ENCODE data around the gene ZNF526.
A peak's percentile ranks its signal among the peaks of the same experiment; 100 is the strongest.

The ZNF526 gene

GRCh38 chr19:42246922-42247639 is 27.0 kb downstream of the ZNF526 start:
- H4K8ac ChIP-seq (ENCODE audit: low read depth, low read length): no peak overlapping the region
- no peak overlapping the region for H3K4me3 ChIP-seq (ENCODE audit: low read length in 2 of 2)
- H3K14ac ChIP-seq (ENCODE audit: low read length): no peak overlapping the region
- H2AFZ ChIP-seq (ENCODE audit: low read length): no peak overlapping the region
- H2BK120ac ChIP-seq (ENCODE audit: low read depth, low read length): no peak overlapping the region
- no peak overlapping the region for H3K9ac ChIP-seq (ENCODE audit: low read depth, low read length, poor library complexity)
- peaks cover 23 to 42% of the 10 kb centered on the region in 2 donors for H3K36me3 ChIP-seq (replicated peaks in 1 of 2; ENCODE audit: control insufficient read depth in 2 of 2, insufficient read depth in 2 of 2, low read length in 2 of 2)
- no peaks in the 10 kb centered on the region for H3K27me3 ChIP-seq (ENCODE audit: control insufficient read depth in 3 of 3, insufficient read depth in 3 of 3, low read depth in 1 of 3, low read length in 3 of 3)
- H3K9me3 ChIP-seq (replicated peaks in 1 of 2; ENCODE audit: control insufficient read depth in 2 of 2, insufficient read depth in 1 of 2, low read depth in 1 of 2, low read length in 2 of 2): no peaks in the 10 kb centered on the region
- H3K4ac ChIP-seq (ENCODE audit: low read length): no peak overlapping the region
- H3K4me1 ChIP-seq (ENCODE audit: control insufficient read depth in 2 of 2, insufficient read depth in 1 of 2, low read depth in 1 of 2, low read length in 2 of 2): peaks cover 7 to 13% of the 10 kb centered on the region in 2 donors
- DNase-seq (ENCODE audit: low spot score): no peak
- H3K79me1 ChIP-seq (ENCODE audit: low read depth, low read length): peaks cover 29% of the 10 kb centered on the region
- no peak overlapping the region for H3K23ac ChIP-seq (ENCODE audit: low read depth, low read length, poor library complexity)
- H2BK12ac ChIP-seq (ENCODE audit: low read length): no peak overlapping the region
- H2BK15ac ChIP-seq (ENCODE audit: low read length): no peak overlapping the region
- no CpG with 5 or more reads among the region's 7 CpGs for WGBS, 2 donors (ENCODE audit: extremely low coverage in 2 of 2, insufficient read length in 2 of 2, insufficient replicate concordance in 1 of 2)
- H2BK5ac ChIP-seq (ENCODE audit: low read length): peak overlapping the region; percentile 66
- no peak overlapping the region for H3K27ac ChIP-seq (replicated peaks; ENCODE audit: low read length)
- no peak overlapping the region for H4K91ac ChIP-seq (ENCODE audit: low read depth, low read length, poor library complexity)
- H2AK5ac ChIP-seq (ENCODE audit: low read depth, low read length): no peak overlapping the region
- no peak overlapping the region for H3K18ac ChIP-seq (ENCODE audit: low read length)
- H3K4me2 ChIP-seq (ENCODE audit: insufficient read depth, low read length, poor library complexity, severe bottlenecking): no peak overlapping the region

GRCh38 chr19:42247640-42248199 is 27.6 kb downstream of the ZNF526 start:
- Histone ChIP-seq H3K4me1 (ENCODE audit: control insufficient read depth in 2 of 2, insufficient read depth in 1 of 2, low read depth in 1 of 2, low read length in 2 of 2) (peaks cover 12 to 17% of the 10 kb centered on the region in 2 donors), H3K9me3 (replicated peaks in 1 of 2; ENCODE audit: control insufficient read depth in 2 of 2, insufficient read depth in 1 of 2, low read depth in 1 of 2, low read length in 2 of 2) (no peaks in the 10 kb centered on the region)
- WGBS, 2 donors (ENCODE audit: extremely low coverage in 2 of 2, insufficient read length in 2 of 2, insufficient replicate concordance in 1 of 2): no CpG with 5 or more reads among the region's 6 CpGs

GRCh38 chr19:42248270-42249148 is 28.4 kb downstream of the ZNF526 start:
- Histone ChIP-seq H2BK5ac (ENCODE audit: low read length) (no peak overlapping the region), H3K27ac (replicated peaks; ENCODE audit: low read length) (no peak overlapping the region), H2BK12ac (ENCODE audit: low read length) (peak overlapping the region; percentile 22), H3K23ac (ENCODE audit: low read depth, low read length, poor library complexity) (peak overlapping the region; percentile 95), H4K8ac (ENCODE audit: low read depth, low read length) (no peak overlapping the region), H2AK5ac (ENCODE audit: low read depth, low read length) (no peak overlapping the region), H3K14ac (ENCODE audit: low read length) (no peak overlapping the region), H3K9ac (ENCODE audit: low read depth, low read length, poor library complexity) (no peak overlapping the region), H2BK15ac (ENCODE audit: low read length) (no peak overlapping the region), H3K4me2 (ENCODE audit: insufficient read depth, low read length, poor library complexity, severe bottlenecking) (no peak overlapping the region), H3K4me3 (ENCODE audit: low read length in 2 of 2) (no peak overlapping the region), H4K91ac (ENCODE audit: low read depth, low read length, poor library complexity) (no peak overlapping the region), H3K79me1 (ENCODE audit: low read depth, low read length) (peaks cover 38% of the 10 kb centered on the region), H2BK120ac (ENCODE audit: low read depth, low read length) (peak overlapping the region; percentile 81), H3K4ac (ENCODE audit: low read length) (no peak overlapping the region), H3K9me3 (replicated peaks in 1 of 2; ENCODE audit: control insufficient read depth in 2 of 2, insufficient read depth in 1 of 2, low read depth in 1 of 2, low read length in 2 of 2) (no peaks in the 10 kb centered on the region), H2AFZ (ENCODE audit: low read length) (no peak overlapping the region), H3K36me3 (replicated peaks in 1 of 2; ENCODE audit: control insufficient read depth in 2 of 2, insufficient read depth in 2 of 2, low read length in 2 of 2) (peaks cover 23 to 42% of the 10 kb centered on the region in 2 donors), H3K4me1 (ENCODE audit: control insufficient read depth in 2 of 2, insufficient read depth in 1 of 2, low read depth in 1 of 2, low read length in 2 of 2) (peaks cover 18 to 19% of the 10 kb centered on the region in 2 donors), H3K27me3 (ENCODE audit: control insufficient read depth in 3 of 3, insufficient read depth in 3 of 3, low read depth in 1 of 3, low read length in 3 of 3) (no peaks in the 10 kb centered on the region), H3K18ac (ENCODE audit: low read length) (no peak overlapping the region)
- DNase-seq (ENCODE audit: low spot score): no peak
- WGBS, 2 donors (ENCODE audit: extremely low coverage in 2 of 2, insufficient read length in 2 of 2, insufficient replicate concordance in 1 of 2): no CpG with 5 or more reads among the region's 41 CpGs

More at GRCh38 chr19:42247640-42248199, 27.6 kb downstream of the ZNF526 start:
- no peak overlapping the region for H4K8ac ChIP-seq (ENCODE audit: low read depth, low read length)
- peaks cover 23 to 42% of the 10 kb centered on the region in 2 donors for H3K36me3 ChIP-seq (replicated peaks in 1 of 2; ENCODE audit: control insufficient read depth in 2 of 2, insufficient read depth in 2 of 2, low read length in 2 of 2)
- H2BK12ac ChIP-seq (ENCODE audit: low read length): no peak overlapping the region
- no peak overlapping the region for H3K27ac ChIP-seq (replicated peaks; ENCODE audit: low read length)
- H3K14ac ChIP-seq (ENCODE audit: low read length): no peak overlapping the region
- H2BK15ac ChIP-seq (ENCODE audit: low read length): no peak overlapping the region
- H2AFZ ChIP-seq (ENCODE audit: low read length): no peak overlapping the region
- no peak overlapping the region for H3K18ac ChIP-seq (ENCODE audit: low read length)
- no peak for DNase-seq (ENCODE audit: low spot score)
- H3K4ac ChIP-seq (ENCODE audit: low read length): no peak overlapping the region
- no peak overlapping the region for H3K9ac ChIP-seq (ENCODE audit: low read depth, low read length, poor library complexity)
- H3K79me1 ChIP-seq (ENCODE audit: low read depth, low read length): peaks cover 32% of the 10 kb centered on the region
- peak overlapping the region; percentile 66 for H2BK5ac ChIP-seq (ENCODE audit: low read length)
- H2BK120ac ChIP-seq (ENCODE audit: low read depth, low read length): no peak overlapping the region
- H2AK5ac ChIP-seq (ENCODE audit: low read depth, low read length): no peak overlapping the region
- H4K91ac ChIP-seq (ENCODE audit: low read depth, low read length, poor library complexity): no peak overlapping the region
- no peak overlapping the region for H3K23ac ChIP-seq (ENCODE audit: low read depth, low read length, poor library complexity)
- H3K27me3 ChIP-seq (ENCODE audit: control insufficient read depth in 3 of 3, insufficient read depth in 3 of 3, low read depth in 1 of 3, low read length in 3 of 3): no peaks in the 10 kb centered on the region
- H3K4me3 ChIP-seq (ENCODE audit: low read length in 2 of 2): no peak overlapping the region
- H3K4me2 ChIP-seq (ENCODE audit: insufficient read depth, low read length, poor library complexity, severe bottlenecking): no peak overlapping the region
